SH-SY5Y (cell line): ENCODE data around the gene SUSD2.

Experiments used
- GATA2 ChIP-seq: IDR thresholded peaks from 2 replicates; pipeline ENCODE4 v1.6.1; 2011; ENCODE audit warnings: mild to moderate bottlenecking, low read depth, low read length
- GATA3 ChIP-seq: IDR thresholded peaks from 2 replicates; pipeline ENCODE4 v1.6.1; 2011; ENCODE audit warnings: low read depth, mild to moderate bottlenecking, low read length, moderate library complexity

DNA sequence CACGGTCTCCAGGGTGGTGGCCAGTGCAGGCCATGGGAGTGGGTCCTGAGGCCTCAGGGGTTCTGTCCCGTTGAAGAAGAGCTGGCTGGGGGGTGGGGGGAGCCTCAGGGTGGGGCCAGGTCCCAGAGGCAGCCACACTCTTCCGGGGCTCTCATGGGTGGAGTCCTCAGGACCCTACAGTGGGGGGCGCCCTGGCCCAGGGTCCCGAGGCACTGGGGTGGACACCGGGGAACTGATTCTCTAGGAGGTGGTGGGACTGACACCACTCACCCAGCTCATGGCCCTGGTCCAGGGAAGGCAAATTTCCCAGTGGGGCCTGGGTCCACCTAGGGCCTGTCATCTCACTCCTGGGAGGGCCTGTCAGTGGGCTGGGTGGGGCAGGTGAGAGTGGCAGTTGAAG lies 50.8 kb downstream of the SUSD2 start:
- TF ChIP-seq GATA2 = no peak
- no peak for TF ChIP-seq GATA3
